Loucy (cell line): Measurements from ENCODE around the gene AP1M1.

ENCODE experiments used
- H2AFZ ChIP-seq: fragments of 200-600 bp; sonication (generic); 2 replicates; pipeline ENCODE4 v1.6.0; 2016; ENCODE audit warnings: antibody characterized with exemption, mild to moderate bottlenecking, low read length, moderate library complexity
- H3F3A ChIP-seq: fragments of 200-600 bp; 2 replicates; pipeline ENCODE4 v1.6.0; 2016; ENCODE audit warnings: antibody characterized with exemption, low read depth, mild to moderate bottlenecking
- H3K27me3 ChIP-seq: fragments of 200-600 bp; sonication (generic); 2 replicates; pipeline ENCODE4 v1.6.1; 2014; ENCODE audit warnings: low read length, mild to moderate bottlenecking; ENCODE audit not compliant: insufficient read depth, poor library complexity, severe bottlenecking
- H3K36me3 ChIP-seq: fragments of 200-600 bp; sonication (generic); 2 replicates; pipeline ENCODE4 v1.6.1; 2016; ENCODE audit warnings: low read length; ENCODE audit not compliant: insufficient read depth
- H3K4me1 ChIP-seq: fragments of 200-600 bp; sonication (generic); 2 replicates; pipeline ENCODE4 v1.5.1; 2014; ENCODE audit warnings: low read length, mild to moderate bottlenecking; ENCODE audit not compliant: insufficient read depth, poor library complexity, severe bottlenecking
- H3K4me2 ChIP-seq: fragments of 200-600 bp; sonication (generic); 2 replicates; pipeline ENCODE4 v1.6.0; 2014; ENCODE audit warnings: antibody characterized with exemption, low read length, low read depth, mild to moderate bottlenecking; ENCODE audit not compliant: poor library complexity, severe bottlenecking
- H3K4me3 ChIP-seq: fragments of 200-600 bp; sonication (generic); 2 replicates; pipeline ENCODE4 v1.5.1; 2014; ENCODE audit warnings: low read length, mild to moderate bottlenecking, mixed read lengths; ENCODE audit not compliant: poor library complexity, severe bottlenecking
- H3K79me2 ChIP-seq: fragments of 200-600 bp; sonication (generic); 2 replicates; pipeline ENCODE4 v1.6.1; 2014; ENCODE audit warnings: low read length; ENCODE audit not compliant: insufficient read depth
- H3K9ac ChIP-seq: fragments of 200-600 bp; sonication (generic); 2 replicates; pipeline ENCODE4 v1.6.0; 2014; ENCODE audit warnings: mild to moderate bottlenecking, low read depth, low read length, moderate library complexity; ENCODE audit not compliant: poor library complexity, severe bottlenecking
- H3K9me2 ChIP-seq: fragments of 200-600 bp; sonication (generic); replicated peaks from 2 replicates; pipeline ENCODE4 v1.6.1; 2016; ENCODE audit warnings: low read depth, low read length, mixed read lengths
- H3K9me3 ChIP-seq: fragments of 200-600 bp; sonication (generic); 2 replicates; pipeline ENCODE4 v1.6.1; 2014; ENCODE audit warnings: mild to moderate bottlenecking, antibody characterized with exemption, low read length, low read depth; ENCODE audit not compliant: insufficient read depth
- H4K20me1 ChIP-seq: fragments of 200-600 bp; sonication (generic); 2 replicates; pipeline ENCODE4 v1.6.0; 2014; ENCODE audit warnings: antibody characterized with exemption, low read length, mild to moderate bottlenecking; ENCODE audit not compliant: insufficient read depth, poor library complexity, severe bottlenecking
- EZH2phosphoT487 ChIP-seq: fragments of 200-600 bp; IDR thresholded peaks from 2 replicates; pipeline ENCODE4 v1.6.1; 2018; ENCODE audit warnings: antibody characterized with exemption, mild to moderate bottlenecking, moderate library complexity, borderline replicate concordance
- TF ChIP-seq, protein P1 (sequence below): fragments of 200-600 bp; sonication (generic); conservative IDR thresholded peaks from 2 replicates; pipeline ENCODE4 v1.5.1; 2014; ENCODE audit warnings: mild to moderate bottlenecking, antibody characterized with exemption, low read length

AP1M1 gene

DNA sequence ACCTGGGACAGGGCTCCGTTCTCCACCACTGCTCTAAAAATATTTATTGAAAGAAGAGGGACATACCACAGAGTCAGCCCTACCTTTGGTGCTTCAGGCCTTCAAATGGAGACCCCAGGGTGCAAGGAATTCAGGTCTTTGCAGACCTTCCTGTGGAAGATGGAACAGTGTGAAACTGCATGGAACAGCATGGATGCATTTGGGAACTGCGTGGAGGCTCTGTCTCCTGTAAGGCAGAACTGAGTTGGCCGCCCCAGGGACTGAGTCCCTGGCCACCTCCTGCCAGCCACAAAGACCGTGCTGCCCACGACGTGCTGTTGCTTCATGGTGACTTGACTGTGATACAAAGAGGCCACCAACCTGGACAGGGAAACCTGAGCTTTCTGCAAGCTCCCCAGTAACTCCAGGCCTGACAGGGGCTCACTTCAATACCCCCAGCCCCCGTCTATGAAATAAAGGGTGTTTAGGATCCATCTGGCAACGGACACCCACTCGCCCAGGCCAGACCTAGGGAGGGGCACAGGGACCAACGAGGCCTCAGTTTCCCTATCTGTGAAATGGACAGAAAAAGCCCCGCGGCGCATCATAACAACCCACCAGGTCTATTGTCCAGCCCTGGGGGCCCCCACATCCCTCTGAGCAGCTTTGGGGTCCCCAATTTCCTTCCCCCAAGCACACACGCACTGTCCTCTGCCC, 68.3 kb downstream of the AP1M1 start:
- Histone ChIP-seq H3F3A (no peaks in the 10 kb centered on the region), H4K20me1 (no peaks in the 10 kb centered on the region), H3K4me1 (no peaks in the 10 kb centered on the region), H3K4me3 (no peak overlapping the region), H3K27me3 (no peaks in the 10 kb centered on the region), H3K36me3 (no peaks in the 10 kb centered on the region), H3K79me2 (no peaks in the 10 kb centered on the region), H3K9ac (no peak overlapping the region), H2AFZ (no peak overlapping the region), H3K9me3 (no peaks in the 10 kb centered on the region), H3K9me2 (no peaks in the 10 kb centered on the region), H3K4me2 (no peak overlapping the region)
- TF ChIP-seq EZH2phosphoT487, result no peak
- TF ChIP-seq, protein P1, sequence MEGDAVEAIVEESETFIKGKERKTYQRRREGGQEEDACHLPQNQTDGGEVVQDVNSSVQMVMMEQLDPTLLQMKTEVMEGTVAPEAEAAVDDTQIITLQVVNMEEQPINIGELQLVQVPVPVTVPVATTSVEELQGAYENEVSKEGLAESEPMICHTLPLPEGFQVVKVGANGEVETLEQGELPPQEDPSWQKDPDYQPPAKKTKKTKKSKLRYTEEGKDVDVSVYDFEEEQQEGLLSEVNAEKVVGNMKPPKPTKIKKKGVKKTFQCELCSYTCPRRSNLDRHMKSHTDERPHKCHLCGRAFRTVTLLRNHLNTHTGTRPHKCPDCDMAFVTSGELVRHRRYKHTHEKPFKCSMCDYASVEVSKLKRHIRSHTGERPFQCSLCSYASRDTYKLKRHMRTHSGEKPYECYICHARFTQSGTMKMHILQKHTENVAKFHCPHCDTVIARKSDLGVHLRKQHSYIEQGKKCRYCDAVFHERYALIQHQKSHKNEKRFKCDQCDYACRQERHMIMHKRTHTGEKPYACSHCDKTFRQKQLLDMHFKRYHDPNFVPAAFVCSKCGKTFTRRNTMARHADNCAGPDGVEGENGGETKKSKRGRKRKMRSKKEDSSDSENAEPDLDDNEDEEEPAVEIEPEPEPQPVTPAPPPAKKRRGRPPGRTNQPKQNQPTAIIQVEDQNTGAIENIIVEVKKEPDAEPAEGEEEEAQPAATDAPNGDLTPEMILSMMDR, result no peak

DNA sequence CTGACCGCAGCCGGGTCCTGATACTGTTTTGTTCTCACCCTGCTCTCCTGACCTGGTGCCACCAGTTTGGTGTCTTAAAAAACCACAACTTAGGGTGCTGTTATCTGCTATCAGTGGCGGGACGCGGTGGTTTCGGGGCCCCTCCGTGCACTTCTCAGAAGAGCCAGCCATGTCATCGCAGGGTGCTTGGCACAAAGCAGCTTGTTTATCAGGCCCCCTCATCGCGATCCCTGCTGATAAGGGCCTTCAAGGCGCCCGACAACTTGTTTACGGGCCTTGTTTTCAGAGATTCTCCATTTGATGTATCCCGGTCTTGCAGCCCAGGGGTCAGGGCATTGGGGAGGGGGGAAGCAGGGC, 68.9 kb downstream of the AP1M1 start:
- H3K4me2 ChIP-seq, result no peak overlapping the region
- no peaks in the 10 kb centered on the region for H4K20me1 ChIP-seq
- H3K27me3 ChIP-seq, result no peaks in the 10 kb centered on the region
- H3K4me1 ChIP-seq, result no peaks in the 10 kb centered on the region
- H3K9ac ChIP-seq, result no peak overlapping the region
- no peaks in the 10 kb centered on the region for H3K36me3 ChIP-seq
- no peak overlapping the region for H3K4me3 ChIP-seq
- no peaks in the 10 kb centered on the region for H3F3A ChIP-seq
- no peaks in the 10 kb centered on the region for H3K9me2 ChIP-seq
- TF ChIP-seq EZH2phosphoT487, result no peak
- TF ChIP-seq, protein P1, result no peak
- no peaks in the 10 kb centered on the region for H3K79me2 ChIP-seq
- no peak overlapping the region for H2AFZ ChIP-seq
- H3K9me3 ChIP-seq, result no peaks in the 10 kb centered on the region

DNA sequence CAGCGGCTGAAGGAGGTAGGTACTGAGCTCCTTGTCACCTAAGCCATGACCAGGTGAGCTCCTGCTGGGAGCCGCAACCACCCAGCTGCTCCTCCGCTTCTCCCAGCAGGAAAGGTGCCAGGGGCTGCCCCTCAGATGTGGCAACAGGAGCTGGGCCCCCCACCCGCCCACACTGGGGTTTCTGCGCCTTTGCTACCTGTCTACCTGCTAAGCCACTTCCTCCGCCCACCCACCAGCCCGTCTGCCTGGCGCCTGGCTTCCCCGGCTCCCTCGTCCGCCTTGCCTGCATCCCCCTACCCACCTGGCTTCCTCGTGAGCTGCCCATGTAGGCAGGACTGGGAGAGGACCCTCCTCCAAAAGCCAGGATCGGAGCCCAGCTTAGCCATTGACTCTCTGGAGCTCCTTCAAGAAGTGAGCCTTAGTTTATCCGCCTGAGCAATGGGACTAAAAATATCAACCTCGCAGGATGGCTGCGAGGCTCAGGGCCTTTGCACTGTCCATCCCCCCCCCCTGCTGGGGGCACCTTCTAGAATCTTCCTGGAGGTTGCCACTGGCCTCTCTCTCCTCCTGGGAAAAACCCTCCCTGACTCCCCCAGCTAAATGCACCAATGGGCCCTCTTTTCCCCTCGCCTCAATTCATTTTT, 71.1 kb downstream of the AP1M1 start:
- Histone ChIP-seq H3K36me3 (no peaks in the 10 kb centered on the region), H4K20me1 (no peaks in the 10 kb centered on the region), H3K4me2 (no peak overlapping the region), H2AFZ (no peak overlapping the region), H3K9me3 (no peaks in the 10 kb centered on the region), H3F3A (no peaks in the 10 kb centered on the region), H3K27me3 (no peaks in the 10 kb centered on the region), H3K4me1 (no peaks in the 10 kb centered on the region), H3K79me2 (no peaks in the 10 kb centered on the region), H3K4me3 (no peak overlapping the region), H3K9me2 (no peaks in the 10 kb centered on the region), H3K9ac (no peak overlapping the region)
- TF ChIP-seq, protein P1, result no peak
- TF ChIP-seq EZH2phosphoT487, result no peak
